T-helper 22 cell (primary cell): ENCODE measurements around the gene LINC00305.

Experiments
- DNase-seq: peaks from one replicate; pipeline ENCODE4 v3.0.0-alpha.2; 2020; ENCODE audit warnings: low read depth

The LINC00305 gene

GRCh38 chr18:64031411-64031810 lies 117.5 kb downstream of the LINC00305 start:
- no peak for DNase-seq
